ENCODE measurements around the gene TRAF5.

Gene TRAF5

DNA sequence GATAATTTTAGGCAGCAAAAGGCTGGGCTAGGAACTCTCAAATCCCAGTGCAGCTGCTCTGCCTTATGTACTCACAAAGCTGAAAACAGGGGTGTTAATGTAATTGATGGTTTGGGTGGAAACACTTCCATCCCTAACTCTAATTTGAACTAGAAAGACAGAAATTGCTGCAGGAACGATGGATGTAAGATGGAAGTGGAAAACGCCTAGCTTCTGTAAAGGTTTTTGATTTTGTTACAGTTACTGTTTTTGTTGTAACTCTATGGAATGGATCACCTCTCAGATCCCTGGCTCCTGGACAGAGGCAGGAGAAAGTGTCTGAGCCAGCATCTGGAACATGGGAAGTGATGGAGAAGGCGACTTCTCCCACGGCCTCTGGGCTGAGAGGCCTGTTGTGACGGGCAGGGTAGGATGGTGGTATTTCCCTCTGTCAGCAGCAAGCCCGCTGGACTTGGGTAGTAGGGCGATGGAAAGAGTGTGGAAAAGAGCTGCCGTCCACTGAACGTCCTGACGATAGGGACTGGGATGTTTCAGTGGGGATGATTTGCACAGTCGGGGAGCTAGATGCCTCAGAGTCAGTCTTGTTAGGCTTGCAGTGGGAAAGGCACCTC, 1.6 kb downstream of the TRAF5 start:
- DNase-seq (ENCODE audit: low spot score): no peak

DNA sequence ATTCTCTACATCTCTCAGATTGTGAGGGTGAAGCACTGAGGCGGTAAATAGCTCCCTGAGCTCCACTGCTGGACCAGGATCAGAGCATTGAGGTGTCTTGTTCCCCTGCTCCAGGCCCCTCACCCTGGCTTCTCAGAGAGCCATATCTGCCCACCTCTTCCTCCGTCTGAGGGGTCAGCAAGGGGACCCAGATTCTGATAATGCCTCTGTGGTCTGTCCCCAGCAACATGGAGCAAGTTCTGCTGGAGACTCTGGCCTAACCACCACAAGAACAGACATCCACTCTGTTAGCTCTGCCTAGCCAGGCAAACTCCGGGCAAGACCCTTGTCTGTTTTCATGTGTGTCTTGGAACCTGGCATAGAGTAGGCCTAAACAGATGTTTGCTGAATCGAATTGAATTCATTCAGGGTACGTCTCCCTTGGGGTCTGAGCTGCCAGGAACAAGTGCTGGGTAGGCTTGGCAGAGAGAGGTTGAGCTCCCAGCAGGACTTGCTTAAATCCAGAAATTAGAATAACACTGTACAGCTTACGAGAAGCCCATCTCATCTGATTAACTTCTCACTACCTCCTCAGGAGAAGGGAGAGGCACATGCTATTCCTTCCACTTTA, 2.3 kb downstream of the TRAF5 start:
- peak; percentile 21 for DNase-seq (ENCODE audit: low spot score)

DNA sequence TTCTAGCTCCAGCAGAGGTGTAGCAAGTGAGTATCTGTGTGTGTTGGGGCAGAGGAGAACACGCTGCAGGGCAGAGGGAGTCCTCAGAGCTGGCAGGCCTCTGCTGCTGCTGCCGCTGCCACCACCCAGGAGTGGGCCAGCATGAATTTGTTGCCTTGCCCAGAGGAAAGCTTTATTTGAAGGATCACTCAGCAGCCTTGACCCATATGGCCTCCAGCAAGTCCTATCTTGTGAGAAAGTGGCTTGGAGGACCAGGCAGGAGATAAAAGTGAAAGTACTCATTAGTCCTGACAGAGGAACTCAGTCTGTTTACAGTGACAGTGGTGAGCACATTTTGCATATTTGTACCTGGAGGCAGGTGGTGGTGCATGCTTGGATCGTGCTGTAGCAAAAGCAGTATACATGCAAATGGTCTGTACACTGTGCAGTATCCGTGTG, 3.1 kb downstream of the TRAF5 start:
- peak; percentile 59 for DNase-seq (ENCODE audit: low spot score)

DNA sequence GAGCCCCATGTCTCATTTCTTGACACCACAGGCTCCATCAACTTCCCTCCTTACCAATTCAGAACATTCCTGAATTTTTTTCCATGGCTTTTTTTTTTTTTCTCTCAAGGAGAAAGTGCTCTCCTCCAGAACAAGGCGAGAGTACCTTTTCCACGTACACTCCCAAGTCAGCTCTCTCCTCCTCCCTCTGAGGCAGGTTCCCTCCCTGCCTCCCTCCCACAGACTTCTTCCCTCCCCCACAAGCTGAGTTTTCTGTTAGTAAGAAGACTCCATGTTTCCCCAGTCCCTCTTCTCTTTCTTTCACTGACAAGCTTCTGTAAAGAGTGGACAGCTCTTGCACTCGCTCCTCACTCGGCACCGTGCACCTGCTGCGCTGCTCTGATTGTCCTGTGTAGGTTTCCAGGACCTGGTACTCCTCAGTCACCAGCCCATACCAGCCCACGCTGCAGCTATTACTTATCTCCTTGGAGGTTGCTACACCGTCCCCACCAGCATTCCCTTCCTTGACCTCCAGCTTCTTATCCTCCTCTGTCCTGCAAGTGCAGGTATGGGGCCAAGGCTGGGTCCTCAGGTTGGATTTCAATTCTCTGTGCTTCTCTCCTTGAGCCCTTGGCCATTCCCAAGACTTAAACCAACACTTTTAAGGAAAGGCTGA, 3.8 kb downstream of the TRAF5 start:
- no peak for DNase-seq (ENCODE audit: low spot score)

DNA sequence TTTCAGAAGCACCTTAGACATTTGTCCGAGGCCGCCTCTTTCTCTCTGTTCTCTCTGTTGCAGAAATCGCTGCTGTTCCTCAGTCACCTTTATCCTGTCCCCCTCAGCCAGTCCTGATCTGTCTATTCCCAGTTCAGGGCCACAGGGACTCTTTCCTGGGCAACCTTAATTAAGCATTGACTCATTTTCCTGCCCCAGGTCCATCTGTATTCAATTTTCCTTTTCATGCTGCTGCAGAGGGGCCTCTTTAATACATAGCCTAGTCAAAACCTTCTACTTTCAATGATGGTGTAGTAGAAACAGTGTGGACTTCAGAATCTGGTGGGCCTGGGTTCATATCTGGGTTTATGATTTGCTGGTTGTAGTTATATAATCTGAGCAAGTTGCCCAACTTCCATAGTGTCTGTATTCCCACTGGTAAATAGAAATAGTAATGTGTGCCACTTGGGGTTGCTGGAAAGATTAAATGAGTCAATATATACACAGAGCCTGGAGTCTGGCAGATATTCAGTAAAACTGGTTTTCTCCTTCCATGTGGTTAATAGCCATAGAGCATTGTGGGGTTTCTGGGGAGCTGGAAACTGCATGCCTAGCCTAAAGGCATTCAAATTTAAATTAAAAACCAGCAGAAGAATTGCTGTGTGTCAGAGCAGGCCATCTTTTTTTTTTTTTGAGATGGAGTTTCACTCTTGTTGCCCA, 4.5 kb downstream of the TRAF5 start:
- no peak for DNase-seq (ENCODE audit: low spot score)

DNA sequence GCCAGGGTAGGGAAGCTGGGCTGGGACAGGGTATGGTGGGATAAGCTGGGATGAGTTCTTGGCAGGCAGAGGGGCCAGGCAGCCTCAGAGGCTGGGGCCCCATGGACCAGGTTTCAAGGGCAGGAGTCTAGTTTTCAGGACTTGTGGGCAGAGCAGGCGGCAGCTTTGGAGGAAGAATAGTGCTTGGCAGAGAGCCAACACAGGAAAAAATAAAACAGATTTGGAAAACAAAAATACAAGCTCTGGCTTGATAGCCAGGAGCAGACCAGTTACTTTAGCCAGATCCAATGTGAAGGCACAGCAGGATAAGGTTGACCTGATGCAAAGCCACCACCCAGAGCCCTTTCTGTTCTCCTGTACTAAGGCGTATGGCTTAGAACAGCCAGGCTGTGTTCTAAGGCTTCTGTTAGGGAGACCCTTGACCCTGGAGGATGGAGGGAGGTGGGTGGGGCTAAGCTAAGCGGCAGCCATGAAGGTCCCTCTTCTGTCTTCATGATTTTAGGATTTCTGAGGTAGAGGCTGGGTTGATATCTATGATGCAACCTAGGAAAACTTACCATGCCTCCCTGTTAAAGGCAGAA, 5.5 kb downstream of the TRAF5 start:
- no peak for DNase-seq (ENCODE audit: low spot score)

DNA sequence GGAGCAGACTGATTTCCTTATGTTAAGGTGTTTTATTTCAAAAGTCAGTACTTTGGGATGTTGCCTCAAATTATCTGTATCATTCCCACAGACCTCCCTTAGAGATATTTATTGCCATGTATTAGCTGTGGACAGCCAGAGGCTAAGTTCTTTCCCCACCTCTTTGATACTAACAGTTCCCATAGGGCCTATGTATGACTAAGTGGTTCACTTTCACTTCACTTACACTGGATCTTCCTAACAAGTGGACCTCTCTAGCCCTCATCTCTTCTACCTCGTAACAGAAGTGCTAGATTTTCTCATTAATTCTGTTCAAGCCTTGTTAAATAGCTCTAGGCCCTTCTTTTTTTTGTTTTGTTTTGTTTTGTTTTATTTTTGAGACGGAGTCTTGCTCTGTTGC, 6.2 kb downstream of the TRAF5 start:
- DNase-seq (ENCODE audit: low spot score): no peak

DNA sequence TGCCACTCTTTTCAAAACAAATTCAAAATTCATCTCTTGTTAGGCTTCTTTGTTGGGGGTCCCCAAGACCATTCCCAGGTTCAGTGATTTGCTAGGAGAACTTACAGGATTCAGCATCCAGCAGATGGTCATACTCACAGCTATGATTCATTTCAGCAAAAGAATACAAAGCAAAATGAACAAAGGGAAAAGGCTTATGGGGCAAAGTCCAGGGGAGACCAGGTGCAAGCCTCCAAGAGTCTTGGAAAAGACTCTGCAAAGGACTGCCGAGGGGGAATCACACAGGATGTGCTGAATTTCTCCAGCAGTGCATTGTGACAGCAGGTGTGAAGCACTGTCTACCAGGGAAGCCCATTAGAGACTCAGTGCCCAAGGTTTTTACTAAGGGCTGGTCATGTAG, 7.3 kb downstream of the TRAF5 start:
- DNase-seq (ENCODE audit: low spot score): no peak

DNA sequence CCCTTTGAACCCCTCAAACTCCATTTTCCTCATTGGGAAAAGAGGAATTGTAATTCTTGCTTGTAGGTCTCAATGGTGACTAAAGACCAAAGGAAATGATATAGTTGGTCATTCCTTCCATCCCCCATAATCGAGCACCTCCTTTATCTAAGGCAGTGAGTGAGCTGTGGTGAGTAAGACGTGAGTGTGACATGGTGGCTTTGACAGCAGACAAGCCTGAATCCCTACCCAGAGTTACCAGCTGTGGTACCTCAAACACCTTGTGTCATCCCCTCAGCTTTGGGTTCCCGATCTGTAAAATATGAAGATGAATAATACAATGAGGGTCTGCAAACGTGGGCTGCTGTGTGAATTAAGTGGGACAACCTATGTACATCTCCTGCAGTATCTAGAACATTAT, 8.4 kb downstream of the TRAF5 start:
- no peak for DNase-seq (ENCODE audit: low spot score)

DNA sequence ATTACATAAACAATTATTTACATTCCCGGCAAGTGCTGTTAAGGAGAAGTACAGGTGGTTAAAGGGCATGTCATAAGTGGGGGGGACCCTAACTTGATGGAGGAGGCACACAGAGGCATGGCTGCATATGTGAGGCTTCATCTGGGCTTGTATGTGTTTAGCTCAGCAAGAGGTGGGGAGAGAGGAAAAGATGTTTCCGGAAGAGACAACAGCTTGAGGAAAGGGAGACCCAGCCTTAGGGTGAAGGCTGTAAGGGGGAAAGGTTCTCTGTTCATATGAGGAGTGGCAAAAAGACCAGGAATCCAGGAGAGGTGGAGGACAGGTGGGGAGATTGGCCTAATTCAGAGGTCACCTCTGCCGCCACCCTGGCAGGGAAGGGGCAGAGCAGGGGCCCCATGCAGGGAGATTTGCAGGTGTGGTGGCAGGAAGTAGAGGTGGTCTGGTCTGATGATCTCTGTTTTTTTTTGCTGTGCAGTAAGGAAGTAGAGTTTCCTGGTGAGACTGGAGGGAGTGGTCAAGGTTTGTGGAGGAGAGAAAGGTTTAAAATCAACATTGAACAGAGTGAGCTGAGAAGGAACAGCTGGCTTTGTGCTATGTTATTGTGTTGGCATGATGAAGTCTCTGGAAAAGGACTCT, 9.0 kb downstream of the TRAF5 start:
- DNase-seq (ENCODE audit: low spot score): peak; percentile 54

DNA sequence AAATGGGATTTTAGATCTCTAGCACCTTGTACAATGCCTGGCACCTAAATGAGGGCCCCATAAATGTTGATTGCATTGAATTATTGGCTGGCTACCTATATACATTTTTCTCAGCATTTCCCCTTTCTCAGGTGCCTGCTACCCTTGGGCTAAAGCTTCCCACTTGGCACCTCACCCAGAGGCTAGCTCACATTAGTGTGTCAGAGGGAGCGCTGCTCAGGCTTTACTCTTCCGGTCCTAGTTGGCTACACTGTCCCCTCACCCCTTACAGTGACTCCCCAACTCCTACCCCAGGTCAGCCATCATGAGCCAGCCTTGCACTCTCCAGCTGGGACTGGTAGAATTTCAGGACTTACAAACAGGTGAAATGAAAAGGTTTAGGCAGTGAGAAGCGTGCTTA, 9.5 kb downstream of the TRAF5 start:
- DNase-seq (ENCODE audit: low spot score): no peak

DNA sequence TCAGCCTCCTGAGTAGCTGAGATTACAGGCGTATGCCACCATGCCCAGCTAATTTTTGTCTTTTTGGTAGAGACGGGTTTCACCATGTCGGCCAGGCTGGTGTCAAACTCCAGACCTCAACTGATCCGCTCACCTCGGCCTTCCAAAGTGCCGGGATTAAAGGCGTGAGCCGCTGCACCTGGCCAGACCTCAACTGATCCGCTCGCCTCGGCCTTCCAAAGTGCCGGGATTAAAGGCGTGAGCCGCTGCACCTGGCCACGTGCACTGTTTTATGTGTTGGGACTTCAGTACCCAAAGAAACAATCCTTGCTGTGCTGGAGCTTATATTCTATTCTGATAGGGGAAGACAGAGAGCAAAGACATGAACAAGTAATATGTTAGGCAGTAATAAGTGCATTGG, 10.1 kb downstream of the TRAF5 start:
- DNase-seq (ENCODE audit: low spot score): no peak

DNA sequence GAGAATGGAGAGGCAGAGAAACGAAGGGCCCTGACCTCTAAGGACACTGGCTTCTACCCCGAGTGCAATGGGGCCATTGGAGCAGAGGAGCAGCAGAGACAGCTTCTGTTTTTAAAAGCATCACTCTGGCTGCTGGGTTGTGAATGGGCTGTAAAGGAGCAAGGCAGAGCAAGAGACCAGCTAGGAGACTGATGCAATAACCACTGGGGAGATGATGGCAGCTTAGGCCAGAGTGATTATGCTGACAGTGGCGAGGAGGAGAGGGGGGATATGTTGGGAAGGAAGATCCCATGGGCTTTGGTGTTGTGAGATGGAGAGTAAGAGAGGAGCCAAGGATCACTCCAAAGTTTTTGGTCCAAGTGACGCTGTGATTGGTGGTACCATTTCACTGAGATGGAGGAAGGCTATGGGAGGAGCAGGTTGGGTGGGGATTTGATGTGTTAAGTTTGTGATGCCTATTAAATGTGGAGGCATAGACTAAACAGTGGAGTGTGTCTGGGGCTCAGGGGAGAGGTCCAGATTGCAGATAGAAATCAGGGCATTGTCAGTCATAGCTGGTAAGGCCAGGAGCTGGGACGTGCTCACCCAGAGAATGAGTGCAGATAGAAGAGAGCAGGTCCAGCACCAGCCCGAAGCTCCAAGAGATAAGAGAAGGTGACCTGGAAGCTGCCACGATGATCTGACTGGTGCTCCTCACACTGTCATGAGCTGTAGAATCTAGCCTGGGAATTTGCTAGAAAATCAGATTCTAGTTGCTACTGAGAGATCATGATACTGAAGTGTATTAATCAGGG, 11.0 kb downstream of the TRAF5 start:
- no peak for DNase-seq (ENCODE audit: low spot score)

DNA sequence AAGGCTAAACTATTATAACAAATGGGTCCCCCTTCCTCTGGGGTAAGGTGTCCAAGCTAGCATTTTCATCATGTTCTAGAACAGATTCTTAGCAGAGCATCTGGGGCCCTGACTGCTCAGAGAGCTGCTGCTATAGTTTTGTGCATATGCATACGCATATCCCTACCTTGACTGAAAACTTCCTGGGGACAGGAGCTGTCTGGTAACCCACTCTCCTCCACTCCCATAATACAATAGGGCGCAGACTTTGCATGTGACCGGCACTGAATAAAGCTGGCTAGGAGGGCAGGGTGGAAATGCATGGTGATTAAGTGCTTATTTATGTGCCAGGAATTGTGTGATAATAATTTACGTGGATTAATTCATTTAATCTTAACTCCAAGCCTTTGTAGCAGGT, 11.6 kb downstream of the TRAF5 start:
- no peak for DNase-seq (ENCODE audit: low spot score)

DNA sequence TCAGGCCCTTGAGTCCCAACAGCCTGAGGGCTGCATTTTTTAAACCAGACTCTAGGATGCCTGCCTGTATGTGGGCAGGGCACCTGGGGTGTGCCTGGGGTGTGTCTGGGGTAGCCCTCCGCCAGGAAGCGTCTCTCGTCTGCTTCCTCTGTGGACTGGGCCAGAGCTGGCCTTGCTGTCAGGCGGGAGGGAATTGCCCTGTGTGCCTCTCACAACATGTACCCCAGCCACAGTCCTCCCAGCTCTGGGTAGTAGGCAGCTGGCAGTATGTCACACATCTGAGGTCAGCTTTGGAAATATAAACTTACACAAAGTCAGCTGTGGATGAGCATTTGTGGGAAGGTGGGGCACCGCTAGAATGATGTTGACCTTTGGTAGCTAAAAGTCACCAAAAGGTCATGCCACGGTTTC, 13.0 kb downstream of the TRAF5 start:
- no peak for DNase-seq (ENCODE audit: low spot score)

DNA sequence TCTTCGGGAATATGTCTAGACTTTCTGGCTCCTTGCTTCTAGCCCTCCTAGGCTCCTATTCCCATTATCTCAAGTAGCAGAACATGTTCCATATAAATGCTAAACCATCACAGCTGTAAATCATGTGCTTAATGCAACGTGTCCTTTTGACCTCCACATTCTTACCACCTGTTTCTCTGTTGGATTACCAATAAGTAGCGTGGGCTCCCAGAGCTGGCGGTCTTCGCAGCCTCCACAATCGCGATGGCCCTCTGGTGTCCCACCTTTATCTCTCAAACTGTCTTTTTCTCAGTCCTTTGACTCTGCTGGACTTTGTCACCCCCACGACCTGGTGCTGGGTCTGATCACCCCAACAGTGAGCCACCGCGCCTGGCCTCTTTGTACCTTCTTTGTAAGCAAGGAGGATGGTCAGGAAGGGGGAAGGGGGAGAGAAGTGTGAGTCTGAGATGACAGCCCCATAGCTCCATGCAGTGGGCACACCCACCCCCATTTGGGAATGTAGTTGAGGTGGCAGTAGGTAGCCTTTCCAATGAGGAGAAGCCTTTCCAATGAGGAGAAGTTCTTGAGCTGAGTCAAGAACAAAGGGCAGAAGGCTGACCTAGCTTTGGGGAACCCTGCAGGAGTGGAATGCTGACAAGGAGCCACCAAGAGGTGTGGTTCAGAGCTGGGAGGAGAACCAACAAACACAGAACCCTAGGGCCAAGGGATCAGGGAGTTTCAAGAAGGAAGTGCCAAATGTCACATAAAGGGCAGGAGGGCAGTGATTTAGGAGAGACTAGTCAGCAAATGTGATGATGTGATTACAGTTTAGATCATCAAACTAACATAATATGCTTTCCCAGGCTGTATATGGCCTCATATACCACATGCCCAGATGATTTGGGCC, 14.2 kb downstream of the TRAF5 start:
- no peak for DNase-seq (ENCODE audit: low spot score)

DNA sequence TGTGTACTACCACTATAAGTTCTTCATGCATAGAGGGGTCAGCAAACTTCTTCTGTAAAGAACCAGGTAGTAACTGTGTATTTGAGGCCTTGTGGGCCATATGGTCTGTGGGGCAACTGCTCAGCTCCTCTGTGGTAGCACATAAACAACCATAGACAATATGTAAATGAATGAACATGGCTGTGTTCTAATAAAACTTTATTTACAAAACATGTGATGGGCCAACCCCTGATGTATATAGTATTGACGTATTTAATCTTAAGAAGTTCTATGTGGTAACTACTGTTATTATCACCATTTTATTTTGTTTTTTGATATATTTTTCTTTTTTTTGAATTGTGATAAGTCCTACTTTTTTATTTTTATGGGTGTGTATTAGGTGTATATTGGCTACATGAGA, 15.4 kb downstream of the TRAF5 start:
- DNase-seq (ENCODE audit: low spot score): no peak

DNA sequence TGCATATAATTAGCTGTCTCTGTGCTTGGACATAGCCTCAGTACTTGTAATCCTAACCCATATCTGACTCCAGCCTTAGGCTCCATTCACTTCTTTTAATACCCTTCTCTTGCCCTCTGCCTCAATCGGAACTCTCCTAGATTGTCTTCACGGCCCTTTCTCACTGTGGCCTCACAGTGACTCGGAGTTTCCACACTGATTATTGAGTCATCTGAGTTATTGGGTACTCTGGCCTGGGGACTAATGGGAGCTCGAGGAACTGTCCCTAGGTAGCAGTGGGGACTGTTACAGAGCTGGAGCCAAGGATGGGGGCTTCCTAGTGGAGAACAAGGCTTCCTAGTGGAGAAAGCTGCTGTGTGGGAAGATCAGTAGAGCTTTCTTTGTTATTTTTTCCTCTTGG, 17.0 kb downstream of the TRAF5 start:
- DNase-seq (ENCODE audit: low spot score): no peak

DNA sequence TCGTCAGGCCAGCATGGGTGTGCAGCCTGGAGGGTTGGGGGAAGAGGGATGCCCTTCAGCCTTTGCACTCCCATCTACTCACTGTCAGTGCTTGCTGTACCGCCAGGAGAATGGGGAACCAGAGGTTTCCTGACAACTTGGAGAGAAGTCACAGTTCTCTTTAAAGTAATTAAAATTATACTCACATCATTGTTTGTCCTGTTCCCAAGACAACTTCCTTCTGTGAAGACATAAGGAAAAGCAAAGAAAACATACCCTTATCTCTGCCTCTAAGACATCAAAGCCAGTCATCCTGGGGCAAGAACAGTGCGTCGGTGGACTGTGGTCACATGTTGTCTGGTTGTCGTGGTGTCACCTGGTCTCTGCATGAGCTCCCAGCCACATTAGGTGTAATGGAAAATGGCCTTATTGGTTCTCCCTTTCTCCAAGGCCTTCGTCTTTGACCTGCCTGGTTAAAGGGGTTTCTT, 17.6 kb downstream of the TRAF5 start:
- no peak for DNase-seq (ENCODE audit: low spot score)

DNA sequence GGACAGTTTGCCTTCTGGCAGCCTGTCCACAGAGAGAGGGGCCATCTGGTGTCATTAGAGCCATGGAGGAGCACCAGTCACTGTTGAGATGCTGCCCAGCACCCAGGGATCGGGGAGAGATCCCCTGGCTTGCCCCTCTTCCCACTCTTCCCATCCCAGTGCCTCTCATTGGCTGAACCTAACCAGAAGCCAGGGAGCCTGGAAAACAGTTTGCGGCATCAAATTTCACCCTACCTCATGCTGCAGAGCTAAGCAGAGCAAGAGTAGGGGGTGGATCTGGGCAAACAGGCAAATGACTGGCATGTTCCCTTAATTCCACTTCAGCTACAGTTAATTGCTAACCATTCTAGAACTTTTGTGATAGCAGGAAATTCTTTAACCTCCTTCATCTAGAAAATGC, 19.1 kb downstream of the TRAF5 start:
- no peak for DNase-seq (ENCODE audit: low spot score)
